Esophagus muscularis mucosa (tissue), 3 donors: Measurements from ENCODE around the gene ERG28.
"Not testable (repeated sequence)": the region's sequence is repeated elsewhere in the genome, so short reads cannot be mapped to it uniquely, and the experiment has no call there.

ENCODE experiments used
- POLR2A ChIP-seq: fragments of 450-650 bp; IDR thresholded peaks from one replicate; pipeline ENCODE4 v1.6.1; 2017; ENCODE audit warnings: antibody characterized with exemption, moderate library complexity, mild to moderate bottlenecking, low read depth
- TF ChIP-seq, protein P1 (sequence below), 3 experiments: fragments of 200-600 bp in 2 of 3; fragments of 450-650 bp in 1 of 3; sonication (generic) in 2 of 3; IDR thresholded peaks; one replicate each; pipeline ENCODE4 v1.5.1; 2017 to 2019; ENCODE audit warnings: antibody characterized with exemption in 3 of 3, mild to moderate bottlenecking in 2 of 3, moderate library complexity in 1 of 3

DNA sequence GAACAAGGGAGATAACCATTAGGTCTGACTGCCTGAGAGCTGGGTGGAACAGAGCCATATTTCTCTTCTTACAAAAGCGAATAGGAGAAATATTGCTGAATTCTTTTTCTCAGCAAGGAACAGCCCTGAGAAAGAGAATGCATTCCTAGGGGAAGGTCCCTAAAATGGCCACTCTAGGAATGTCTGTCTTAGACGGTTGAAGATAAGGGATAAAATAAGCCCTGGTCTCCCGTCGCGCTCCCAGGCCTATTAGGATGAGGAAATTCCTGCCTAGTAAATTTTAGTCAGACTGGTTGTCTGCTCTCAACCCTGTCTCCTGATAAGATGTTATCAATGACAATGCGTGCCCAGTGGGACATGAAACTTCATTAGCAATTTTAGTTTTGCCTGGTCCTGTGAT, 34.3 kb upstream of the ERG28 start:
- TF ChIP-seq POLR2A = not testable (repeated sequence)
- TF ChIP-seq, protein P1, sequence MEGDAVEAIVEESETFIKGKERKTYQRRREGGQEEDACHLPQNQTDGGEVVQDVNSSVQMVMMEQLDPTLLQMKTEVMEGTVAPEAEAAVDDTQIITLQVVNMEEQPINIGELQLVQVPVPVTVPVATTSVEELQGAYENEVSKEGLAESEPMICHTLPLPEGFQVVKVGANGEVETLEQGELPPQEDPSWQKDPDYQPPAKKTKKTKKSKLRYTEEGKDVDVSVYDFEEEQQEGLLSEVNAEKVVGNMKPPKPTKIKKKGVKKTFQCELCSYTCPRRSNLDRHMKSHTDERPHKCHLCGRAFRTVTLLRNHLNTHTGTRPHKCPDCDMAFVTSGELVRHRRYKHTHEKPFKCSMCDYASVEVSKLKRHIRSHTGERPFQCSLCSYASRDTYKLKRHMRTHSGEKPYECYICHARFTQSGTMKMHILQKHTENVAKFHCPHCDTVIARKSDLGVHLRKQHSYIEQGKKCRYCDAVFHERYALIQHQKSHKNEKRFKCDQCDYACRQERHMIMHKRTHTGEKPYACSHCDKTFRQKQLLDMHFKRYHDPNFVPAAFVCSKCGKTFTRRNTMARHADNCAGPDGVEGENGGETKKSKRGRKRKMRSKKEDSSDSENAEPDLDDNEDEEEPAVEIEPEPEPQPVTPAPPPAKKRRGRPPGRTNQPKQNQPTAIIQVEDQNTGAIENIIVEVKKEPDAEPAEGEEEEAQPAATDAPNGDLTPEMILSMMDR (IDR thresholded peaks at IDR 0.05) = not testable (repeated sequence)
